ENCODE measurements around the gene USH1C. TPM values are rescaled to one million over a fixed set of nuclear protein-coding genes. Genes with fewer than 3 reads are reported as not detected.

Gene USH1C
- total RNA-seq, 1 experiment from 2014 or later = 17.5 TPM

DNA sequence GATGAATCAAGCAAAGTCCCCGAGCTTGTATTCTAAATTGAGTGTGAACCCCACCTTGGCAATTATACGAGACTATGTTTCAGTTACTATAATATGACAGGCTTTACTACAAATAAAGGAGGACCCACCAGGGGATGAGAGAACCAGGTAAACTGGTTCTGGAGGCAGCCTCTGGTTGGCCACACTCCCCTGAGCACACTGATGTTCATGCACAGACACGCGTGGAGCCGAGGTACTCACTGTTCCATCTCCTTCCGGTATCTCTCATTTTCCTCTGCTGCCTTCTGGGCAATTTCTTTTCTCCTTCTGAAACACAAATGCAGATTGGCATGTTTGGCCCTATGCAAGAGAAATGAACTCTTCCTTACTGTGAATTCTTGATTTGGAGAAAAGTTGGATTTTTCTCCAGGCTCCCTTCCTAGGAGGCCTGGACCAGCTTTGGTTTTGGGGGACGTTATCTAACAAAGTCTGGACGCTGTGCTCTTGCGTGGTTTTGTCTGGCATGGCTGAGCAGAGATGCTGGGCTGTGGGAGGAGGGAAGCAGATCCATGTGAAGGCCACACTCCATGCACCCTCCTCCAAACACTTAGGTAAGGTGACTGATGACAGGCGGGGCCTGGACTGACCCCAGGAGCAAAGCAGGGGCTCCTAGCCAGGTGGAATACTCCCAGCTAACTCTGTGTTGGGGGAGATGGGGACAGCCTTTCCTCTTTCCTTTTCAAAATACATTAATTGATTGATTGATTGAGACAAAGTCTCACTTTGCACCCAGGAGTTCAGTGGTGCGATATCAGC, 22.9 kb downstream of the USH1C start:
- H3K9me3 Mint-ChIP-seq (ENCODE audit: low read depth, unreplicated experiment) = no peaks in the 10 kb centered on the region
- H3K27me3 Mint-ChIP-seq (ENCODE audit: unreplicated experiment) = no peaks in the 10 kb centered on the region
- H3K4me3 Mint-ChIP-seq (ENCODE audit: low read depth, unreplicated experiment) = no peak overlapping the region
- TF ChIP-seq, protein P1, sequence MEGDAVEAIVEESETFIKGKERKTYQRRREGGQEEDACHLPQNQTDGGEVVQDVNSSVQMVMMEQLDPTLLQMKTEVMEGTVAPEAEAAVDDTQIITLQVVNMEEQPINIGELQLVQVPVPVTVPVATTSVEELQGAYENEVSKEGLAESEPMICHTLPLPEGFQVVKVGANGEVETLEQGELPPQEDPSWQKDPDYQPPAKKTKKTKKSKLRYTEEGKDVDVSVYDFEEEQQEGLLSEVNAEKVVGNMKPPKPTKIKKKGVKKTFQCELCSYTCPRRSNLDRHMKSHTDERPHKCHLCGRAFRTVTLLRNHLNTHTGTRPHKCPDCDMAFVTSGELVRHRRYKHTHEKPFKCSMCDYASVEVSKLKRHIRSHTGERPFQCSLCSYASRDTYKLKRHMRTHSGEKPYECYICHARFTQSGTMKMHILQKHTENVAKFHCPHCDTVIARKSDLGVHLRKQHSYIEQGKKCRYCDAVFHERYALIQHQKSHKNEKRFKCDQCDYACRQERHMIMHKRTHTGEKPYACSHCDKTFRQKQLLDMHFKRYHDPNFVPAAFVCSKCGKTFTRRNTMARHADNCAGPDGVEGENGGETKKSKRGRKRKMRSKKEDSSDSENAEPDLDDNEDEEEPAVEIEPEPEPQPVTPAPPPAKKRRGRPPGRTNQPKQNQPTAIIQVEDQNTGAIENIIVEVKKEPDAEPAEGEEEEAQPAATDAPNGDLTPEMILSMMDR (IDR thresholded peaks at IDR 0.05; ENCODE audit: unreplicated experiment) = no peak
- DNase-seq = no peak
- no TSS peak for BruUV-seq (replicated peaks)
- no peak overlapping the region for H3K27ac Mint-ChIP-seq (ENCODE audit: unreplicated experiment)
- peaks cover 9% of the 10 kb centered on the region for H3K36me3 Mint-ChIP-seq (ENCODE audit: insufficient read depth, unreplicated experiment)
- no peaks in the 10 kb centered on the region for H3K4me1 Mint-ChIP-seq (ENCODE audit: low read depth, unreplicated experiment)
- intact Hi-C loops (cut with micrococcal nuclease; ENCODE audit: unreplicated experiment) = no loop called here
- CTCF ChIA-PET = interaction anchor here (1.6 kb wide), 1 partner anchor 13 kb away, joined by 4 read pairs; no protein-coding TSS in a partner anchor

- TF ChIP-seq, protein P1 (IDR thresholded peaks at IDR 0.05; ENCODE audit: unreplicated experiment) = no peak
- no peaks in the 10 kb centered on the region for H3K4me1 Mint-ChIP-seq (ENCODE audit: low read depth, unreplicated experiment)
- no peaks in the 10 kb centered on the region for H3K9me3 Mint-ChIP-seq (ENCODE audit: low read depth, unreplicated experiment)
- H3K27ac Mint-ChIP-seq (ENCODE audit: unreplicated experiment) = no peak overlapping the region
- CTCF ChIA-PET = interaction anchor here (0.5 to 1.0 kb wide), 2 partner anchors 11 to 21 kb away, joined by 3 to 4 read pairs; no protein-coding TSS in a partner anchor
- H3K4me3 Mint-ChIP-seq (ENCODE audit: low read depth, unreplicated experiment) = no peak overlapping the region
- H3K27me3 Mint-ChIP-seq (ENCODE audit: unreplicated experiment) = no peaks in the 10 kb centered on the region
- BruUV-seq (replicated peaks) = no TSS peak
- intact Hi-C loops (cut with micrococcal nuclease; ENCODE audit: unreplicated experiment) = no loop called here
- DNase-seq = no peak
- H3K36me3 Mint-ChIP-seq (ENCODE audit: insufficient read depth, unreplicated experiment) = no peaks in the 10 kb centered on the region
Observed at GRCh38 chr11:17519061-17519885, 24.9 kb downstream of the USH1C start.

- no TSS peak for BruUV-seq (replicated peaks)
- no peaks in the 10 kb centered on the region for H3K9me3 Mint-ChIP-seq (ENCODE audit: low read depth, unreplicated experiment)
- intact Hi-C loops (cut with micrococcal nuclease; ENCODE audit: unreplicated experiment) = no loop called here
- CTCF ChIA-PET = no interaction called here
- no peaks in the 10 kb centered on the region for H3K36me3 Mint-ChIP-seq (ENCODE audit: insufficient read depth, unreplicated experiment)
- no peaks in the 10 kb centered on the region for H3K27me3 Mint-ChIP-seq (ENCODE audit: unreplicated experiment)
- TF ChIP-seq, protein P1 (IDR thresholded peaks at IDR 0.05; ENCODE audit: unreplicated experiment) = no peak
- no peak for DNase-seq
- no peaks in the 10 kb centered on the region for H3K4me1 Mint-ChIP-seq (ENCODE audit: low read depth, unreplicated experiment)
- no peak overlapping the region for H3K4me3 Mint-ChIP-seq (ENCODE audit: low read depth, unreplicated experiment)
- no peak overlapping the region for H3K27ac Mint-ChIP-seq (ENCODE audit: unreplicated experiment)
Observed at GRCh38 chr11:17518366-17518765, 25.9 kb downstream of the USH1C start.

- Mint-ChIP-seq H3K36me3 (ENCODE audit: insufficient read depth, unreplicated experiment) (no peaks in the 10 kb centered on the region), H3K4me3 (ENCODE audit: low read depth, unreplicated experiment) (no peak overlapping the region), H3K27me3 (ENCODE audit: unreplicated experiment) (no peaks in the 10 kb centered on the region), H3K4me1 (ENCODE audit: low read depth, unreplicated experiment) (no peaks in the 10 kb centered on the region), H3K9me3 (ENCODE audit: low read depth, unreplicated experiment) (no peaks in the 10 kb centered on the region), H3K27ac (ENCODE audit: unreplicated experiment) (no peak overlapping the region)
- intact Hi-C loops (cut with micrococcal nuclease; ENCODE audit: unreplicated experiment) = no loop called here
- CTCF ChIA-PET = no interaction called here
- TF ChIP-seq, protein P1 (IDR thresholded peaks at IDR 0.05; ENCODE audit: unreplicated experiment) = no peak
- no peak for DNase-seq
- no TSS peak for BruUV-seq (replicated peaks)
Observed at GRCh38 chr11:17517186-17517585, 27.0 kb downstream of the USH1C start.
